NCI-H2227 (cell line): ENCODE data around the gene OR7G2.

Experiments used
- DNase-seq: peaks from one replicate; lab custom pipeline; 2025; ENCODE audit not compliant: unreplicated experiment; lab: John Stamatoyannopoulos, UW

Gene OR7G2

GRCh38 chr19:9107375-9107774 is at the start of gene OR7G2:
Gene OR7G2 (minus strand): TSS chr19:9107475. CDS start chr19:9103243, 4,232 bp downstream.
- DNase-seq: no peak

- DNase-seq: no peak
These were observed 49.0 kb upstream of the OR7G2 start for GRCh38 chr19:9156304-9156703.

- no peak for DNase-seq
These were observed 48.3 kb upstream of the OR7G2 start for GRCh38 chr19:9155591-9155990.

- no peak for DNase-seq
These were observed 44.1 kb upstream of the OR7G2 start for GRCh38 chr19:9151367-9151766.

GRCh38 chr19:9150650-9151049 is 43.4 kb upstream of the OR7G2 start:
- DNase-seq: no peak

GRCh38 chr19:9149997-9150396 is 42.7 kb upstream of the OR7G2 start:
- DNase-seq: no peak

- DNase-seq: no peak
These were observed 41.4 kb upstream of the OR7G2 start for GRCh38 chr19:9148697-9149096.

GRCh38 chr19:9146882-9147281 is 39.6 kb upstream of the OR7G2 start:
- DNase-seq: no peak

GRCh38 chr19:9144920-9145319 is 37.6 kb upstream of the OR7G2 start:
- DNase-seq: no peak

GRCh38 chr19:9140159-9140874 is 33.0 kb upstream of the OR7G2 start, which contains the start of gene ZNF317:
Gene ZNF317 (plus strand): TSS chr19:9140397. CDS start chr19:9156017, 15,620 bp downstream.
- DNase-seq: peak; percentile 92

- DNase-seq: no peak
These were observed 32.4 kb upstream of the OR7G2 start for GRCh38 chr19:9139609-9140158.

- DNase-seq: no peak
These were observed 25.1 kb upstream of the OR7G2 start for GRCh38 chr19:9132422-9132821.

- no peak for DNase-seq
These were observed 23.7 kb upstream of the OR7G2 start for GRCh38 chr19:9130965-9131364.

- no peak for DNase-seq
These were observed 20.9 kb upstream of the OR7G2 start for GRCh38 chr19:9128171-9128570.

GRCh38 chr19:9126900-9127405 is 19.7 kb upstream of the OR7G2 start, which contains the start of gene OR7G3:
Gene OR7G3 (minus strand): TSS chr19:9126950. CDS start chr19:9126950, 0 bp downstream.
- no peak for DNase-seq

- no peak for DNase-seq
These were observed 9.3 kb upstream of the OR7G2 start for GRCh38 chr19:9116547-9116946.

GRCh38 chr19:9115307-9115813 is 8.1 kb upstream of the OR7G2 start, which contains the start of gene OR7G1:
Gene OR7G1 (minus strand): TSS chr19:9115763. CDS start chr19:9115763, 0 bp downstream.
- no peak for DNase-seq

- no peak for DNase-seq
These were observed 2.7 kb upstream of the OR7G2 start for GRCh38 chr19:9109959-9110358.

- DNase-seq: no peak
These were observed 20.5 kb downstream of the OR7G2 start, which contains the start of gene OR1M1 for GRCh38 chr19:9086761-9087160. Gene OR1M1 (plus strand): TSS chr19:9087061. CDS start chr19:9093245, 6,184 bp downstream.

GRCh38 chr19:9078651-9079050 is 28.6 kb downstream of the OR7G2 start:
- DNase-seq: no peak

- no peak for DNase-seq
These were observed 30.4 kb downstream of the OR7G2 start for GRCh38 chr19:9076901-9077300.
